ENCODE data around the gene ATG7.

GRCh38 chr3:11565072-11565471 is 292.9 kb downstream of the ATG7 start:
- TF ChIP-seq POLR2AphosphoS5 (IDR thresholded peaks at IDR 0.05; ENCODE audit: borderline replicate concordance, low read depth, low read length) (no peak), EZH2 (IDR thresholded peaks at IDR 0.05) (no peak)

Measured in SK-N-MC (cell line).